ENCODE measurements around the gene SNX12.

GRCh38 chrX:71085900-71086299 lies 17.8 kb upstream of the SNX12 start:
- TF ChIP-seq EZH2 (IDR thresholded peaks at IDR 0.05; ENCODE audit: insufficient read depth, poor library complexity, severe bottlenecking) (no peak), EZH2phosphoT487 (IDR thresholded peaks at IDR 0.05; ENCODE audit: insufficient read depth, low read depth) (no peak)
